ENCODE measurements around the gene FAM9B. TPM values are rescaled to one million over a fixed set of nuclear protein-coding genes. Genes with fewer than 3 reads are reported as not detected.

The FAM9B gene
- total and polyA plus RNA-seq, 2 donors (not counting 1 experiment from before 2014, with no cell fraction given): not detected

GRCh38 chrX:9072281-9072680, 38.4 kb upstream of the FAM9B start:
- H3K4me2 ChIP-seq (ENCODE audit: extremely low read depth, insufficient read depth, low read length): no peak overlapping the region
- DNase-seq (ENCODE audit: low read depth in 2 of 2): no peak
- H3K36me3 ChIP-seq (ENCODE audit: control insufficient read depth, insufficient read depth, low read length): no peaks in the 10 kb centered on the region
- no peak overlapping the region for H3K4me3 ChIP-seq (replicated peaks in 1 of 4; ENCODE audit: control extremely low read depth in 1 of 4, insufficient read depth in 1 of 4, low read depth in 3 of 4, low read length in 4 of 4)
- no peaks in the 10 kb centered on the region for H3K27me3 ChIP-seq (ENCODE audit: control insufficient read depth, insufficient read depth, low read length)
- H3K4me1 ChIP-seq (ENCODE audit: control insufficient read depth, extremely low read depth, insufficient read depth, low read length): no peaks in the 10 kb centered on the region
- H2AFZ ChIP-seq (ENCODE audit: low read length): no peak overlapping the region
- no peaks in the 10 kb centered on the region for H4K20me1 ChIP-seq (ENCODE audit: control insufficient read depth, extremely low read depth, insufficient read depth, low read length)
- no peak overlapping the region for H3K9ac ChIP-seq (ENCODE audit: insufficient read depth, low read length)
- H3K9me3 ChIP-seq (ENCODE audit: control insufficient read depth, insufficient read depth, low read depth, low read length): no peaks in the 10 kb centered on the region
- H3K79me2 ChIP-seq (ENCODE audit: control insufficient read depth, insufficient read depth, low read length): no peaks in the 10 kb centered on the region
- TF ChIP-seq EZH2 (IDR thresholded peaks at IDR 0.05; ENCODE audit: low read length, missing control alignments) (no peak), CTCF (conservative IDR thresholded peaks at IDR 0.05 in 1 of 2, IDR thresholded peaks at IDR 0.05 in 1 of 2; ENCODE audit: low read depth in 1 of 2, low read length in 2 of 2) (no peak)
- H3K27ac ChIP-seq (ENCODE audit: insufficient read depth, low read length): no peak overlapping the region

GRCh38 chrX:9071031-9071650, 37.2 kb upstream of the FAM9B start:
- Histone ChIP-seq H4K20me1 (ENCODE audit: control insufficient read depth, extremely low read depth, insufficient read depth, low read length) (no peaks in the 10 kb centered on the region), H3K9me3 (ENCODE audit: control insufficient read depth, insufficient read depth, low read depth, low read length) (no peaks in the 10 kb centered on the region), H3K4me3 (replicated peaks in 1 of 4; ENCODE audit: control extremely low read depth in 1 of 4, insufficient read depth in 1 of 4, low read depth in 3 of 4, low read length in 4 of 4) (no peak overlapping the region), H3K9ac (ENCODE audit: insufficient read depth, low read length) (no peak overlapping the region), H3K79me2 (ENCODE audit: control insufficient read depth, insufficient read depth, low read length) (no peaks in the 10 kb centered on the region), H2AFZ (ENCODE audit: low read length) (no peak overlapping the region), H3K27ac (ENCODE audit: insufficient read depth, low read length) (no peak overlapping the region), H3K36me3 (ENCODE audit: control insufficient read depth, insufficient read depth, low read length) (no peaks in the 10 kb centered on the region), H3K27me3 (ENCODE audit: control insufficient read depth, insufficient read depth, low read length) (no peaks in the 10 kb centered on the region), H3K4me2 (ENCODE audit: extremely low read depth, insufficient read depth, low read length) (no peak overlapping the region), H3K4me1 (ENCODE audit: control insufficient read depth, extremely low read depth, insufficient read depth, low read length) (no peaks in the 10 kb centered on the region)
- no peak for TF ChIP-seq EZH2 (IDR thresholded peaks at IDR 0.05; ENCODE audit: low read length, missing control alignments)
- peak in 1 of 2 donors; percentile 59 for DNase-seq (ENCODE audit: low read depth in 2 of 2)

GRCh38 chrX:9069573-9069972, 35.6 kb upstream of the FAM9B start:
- Histone ChIP-seq H4K20me1 (ENCODE audit: control insufficient read depth, extremely low read depth, insufficient read depth, low read length) (no peaks in the 10 kb centered on the region), H3K9ac (ENCODE audit: insufficient read depth, low read length) (no peak overlapping the region), H3K4me2 (ENCODE audit: extremely low read depth, insufficient read depth, low read length) (no peak overlapping the region), H3K4me3 (replicated peaks in 1 of 4; ENCODE audit: control extremely low read depth in 1 of 4, insufficient read depth in 1 of 4, low read depth in 3 of 4, low read length in 4 of 4) (no peak overlapping the region), H3K36me3 (ENCODE audit: control insufficient read depth, insufficient read depth, low read length) (no peaks in the 10 kb centered on the region), H3K79me2 (ENCODE audit: control insufficient read depth, insufficient read depth, low read length) (no peaks in the 10 kb centered on the region), H3K4me1 (ENCODE audit: control insufficient read depth, extremely low read depth, insufficient read depth, low read length) (no peaks in the 10 kb centered on the region), H2AFZ (ENCODE audit: low read length) (no peak overlapping the region), H3K27ac (ENCODE audit: insufficient read depth, low read length) (no peak overlapping the region), H3K9me3 (ENCODE audit: control insufficient read depth, insufficient read depth, low read depth, low read length) (no peaks in the 10 kb centered on the region), H3K27me3 (ENCODE audit: control insufficient read depth, insufficient read depth, low read length) (no peaks in the 10 kb centered on the region)
- no peak for DNase-seq (ENCODE audit: low read depth in 2 of 2)
- TF ChIP-seq EZH2 (IDR thresholded peaks at IDR 0.05; ENCODE audit: low read length, missing control alignments): no peak
- TF ChIP-seq CTCF (conservative IDR thresholded peaks at IDR 0.05 in 1 of 2, IDR thresholded peaks at IDR 0.05 in 1 of 2; ENCODE audit: low read depth in 1 of 2, low read length in 2 of 2): no peak

All from fibroblast of lung (primary cell).